ENCODE measurements around the gene RBM10. TPM values are rescaled to one million over a fixed set of nuclear protein-coding genes. Genes with fewer than 3 reads are reported as not detected.

The RBM10 gene
- total RNA-seq, 2 donors from 2014 or later = 30.0 to 67.8 TPM

DNA sequence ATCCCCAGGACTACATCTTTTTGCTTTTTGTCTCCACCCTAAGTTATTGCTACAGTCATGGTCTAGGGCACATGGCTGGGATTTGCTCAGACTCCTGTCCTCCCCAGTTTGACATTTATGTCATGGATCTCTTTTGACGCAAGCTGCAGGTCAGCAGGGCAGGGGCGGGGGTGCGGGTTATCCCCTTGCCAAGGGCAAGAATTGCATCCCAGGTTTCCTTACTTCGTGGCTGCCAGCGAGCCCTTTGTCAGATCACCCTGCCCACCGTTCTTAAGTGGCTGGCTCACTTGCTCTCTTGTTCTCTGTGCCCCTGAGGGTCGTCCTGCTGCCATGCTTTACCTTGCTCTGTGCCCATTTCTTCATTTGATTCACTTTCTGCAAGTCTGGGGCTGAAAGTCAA is 27.5 kb downstream of the RBM10 start:
- Histone ChIP-seq H3K4me1 (no peaks in the 10 kb centered on the region), H3K9me3 (no peaks in the 10 kb centered on the region), H3K27ac (no peak overlapping the region), H3K36me3 (no peaks in the 10 kb centered on the region), H3K27me3 (peaks cover 3% of the 10 kb centered on the region), H3K9ac (ENCODE audit: low read depth in 2 of 2, low read length in 2 of 2) (no peak overlapping the region), H3K4me3 (no peak overlapping the region)
- no peak for DNase-seq
- no peak for TF ChIP-seq CTCF (IDR thresholded peaks at IDR 0.05)
- intact Hi-C loops (cut with DNase I) = no loop called here

GRCh38 chrX:47172971-47173792 is 28.2 kb downstream of the RBM10 start:
- no peak for DNase-seq
- Histone ChIP-seq H3K9ac (ENCODE audit: low read depth in 2 of 2, low read length in 2 of 2) (no peak overlapping the region), H3K27me3 (no peaks in the 10 kb centered on the region), H3K9me3 (no peaks in the 10 kb centered on the region), H3K27ac (no peak overlapping the region), H3K36me3 (no peaks in the 10 kb centered on the region), H3K4me1 (no peaks in the 10 kb centered on the region), H3K4me3 (no peak overlapping the region)
- no peak for TF ChIP-seq CTCF (IDR thresholded peaks at IDR 0.05)
- intact Hi-C loops (cut with DNase I) = no loop called here

DNA sequence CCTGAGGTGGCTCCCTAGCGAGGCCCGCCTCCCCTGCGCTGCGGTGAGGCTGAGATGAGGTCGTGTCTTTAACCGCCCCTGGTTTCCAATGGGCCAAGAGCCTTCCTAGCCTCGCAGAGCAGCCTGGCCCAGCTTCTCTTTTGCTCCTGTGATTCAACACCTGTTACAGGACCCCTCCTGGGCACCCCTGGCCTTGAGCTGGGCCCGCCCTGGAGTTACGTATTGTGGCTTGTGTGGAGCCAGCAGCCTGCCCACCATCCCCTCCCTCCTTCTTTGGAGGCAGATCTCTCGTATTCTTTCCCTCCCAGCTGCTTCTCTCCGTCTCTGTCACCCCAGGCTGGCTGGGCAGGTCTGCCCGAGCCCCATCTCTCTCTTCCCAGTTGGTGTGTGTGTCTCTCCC is 29.4 kb downstream of the RBM10 start:
- Histone ChIP-seq H3K4me1 (no peaks in the 10 kb centered on the region), H3K9me3 (no peaks in the 10 kb centered on the region), H3K27me3 (no peaks in the 10 kb centered on the region), H3K4me3 (no peak overlapping the region), H3K36me3 (no peaks in the 10 kb centered on the region), H3K27ac (no peak overlapping the region), H3K9ac (ENCODE audit: low read depth in 2 of 2, low read length in 2 of 2) (no peak overlapping the region)
- intact Hi-C loops (cut with DNase I) = no loop called here
- no peak for TF ChIP-seq CTCF (IDR thresholded peaks at IDR 0.05)
- no peak for DNase-seq

GRCh38 chrX:47174846-47175587 is 30.0 kb downstream of the RBM10 start:
- no peaks in the 10 kb centered on the region for H3K27me3 ChIP-seq
- intact Hi-C loops (cut with DNase I) = no loop called here
- DNase-seq = no peak
- H3K4me3 ChIP-seq = no peak overlapping the region
- no peak overlapping the region for H3K9ac ChIP-seq (ENCODE audit: low read depth in 2 of 2, low read length in 2 of 2)
- no peak overlapping the region for H3K27ac ChIP-seq
- no peak for TF ChIP-seq CTCF (IDR thresholded peaks at IDR 0.05)
- no peaks in the 10 kb centered on the region for H3K4me1 ChIP-seq
- no peaks in the 10 kb centered on the region for H3K36me3 ChIP-seq
- no peaks in the 10 kb centered on the region for H3K9me3 ChIP-seq

- Histone ChIP-seq H3K27ac (no peak overlapping the region), H3K4me1 (no peaks in the 10 kb centered on the region), H3K27me3 (no peaks in the 10 kb centered on the region), H3K36me3 (no peaks in the 10 kb centered on the region), H3K9ac (ENCODE audit: low read depth in 2 of 2, low read length in 2 of 2) (no peak overlapping the region), H3K9me3 (no peaks in the 10 kb centered on the region), H3K4me3 (no peak overlapping the region)
- intact Hi-C loops (cut with DNase I) = no loop called here
- no peak for TF ChIP-seq CTCF (IDR thresholded peaks at IDR 0.05)
- DNase-seq = no peak
Measured at GRCh38 chrX:47175588-47175980, 30.6 kb downstream of the RBM10 start.
